ENCODE data around the gene AFF3.

AFF3 gene

GRCh38 chr2:100045000-100045399 is 97.4 kb downstream of the AFF3 start:
- Histone ChIP-seq H3K4me3 (ENCODE audit: low read depth, low read length) (no peak overlapping the region), H3K27ac (ENCODE audit: low read depth, low read length) (no peak overlapping the region), H3K79me2 (ENCODE audit: control insufficient read depth, insufficient read depth, low read length, unreplicated experiment) (no peaks in the 10 kb centered on the region), H3K27me3 (ENCODE audit: insufficient read depth, low read length) (0 out of 2 replicates have a peak, but pooled peaks cover 6% of the 10 kb centered on the region), H3K4me1 (ENCODE audit: control insufficient read depth, insufficient read depth, low read length, unreplicated experiment) (no peaks in the 10 kb centered on the region), H2AFZ (ENCODE audit: low read length, unreplicated experiment) (no peak overlapping the region), H3K36me3 (ENCODE audit: insufficient read depth, low read length) (no peaks in the 10 kb centered on the region)

GRCh38 chr2:100043891-100044255 is 98.5 kb downstream of the AFF3 start:
- H3K27me3 ChIP-seq (ENCODE audit: insufficient read depth, low read length), result 0 out of 2 replicates have a peak, but pooled peaks cover 6% of the 10 kb centered on the region
- no peak overlapping the region for H2AFZ ChIP-seq (ENCODE audit: low read length, unreplicated experiment)
- H3K79me2 ChIP-seq (ENCODE audit: control insufficient read depth, insufficient read depth, low read length, unreplicated experiment), result no peaks in the 10 kb centered on the region
- no peak overlapping the region for H3K4me3 ChIP-seq (ENCODE audit: low read depth, low read length)
- no peaks in the 10 kb centered on the region for H3K36me3 ChIP-seq (ENCODE audit: insufficient read depth, low read length)
- no peak overlapping the region for H3K27ac ChIP-seq (ENCODE audit: low read depth, low read length)
- no peaks in the 10 kb centered on the region for H3K4me1 ChIP-seq (ENCODE audit: control insufficient read depth, insufficient read depth, low read length, unreplicated experiment)

- H3K4me3 ChIP-seq (ENCODE audit: low read depth, low read length), result no peak overlapping the region
- H2AFZ ChIP-seq (ENCODE audit: low read length, unreplicated experiment), result no peak overlapping the region
- no peaks in the 10 kb centered on the region for H3K36me3 ChIP-seq (ENCODE audit: insufficient read depth, low read length)
- 0 out of 2 replicates have a peak, but pooled peaks cover 3% of the 10 kb centered on the region for H3K27me3 ChIP-seq (ENCODE audit: insufficient read depth, low read length)
- no peak overlapping the region for H3K27ac ChIP-seq (ENCODE audit: low read depth, low read length)
- H3K4me1 ChIP-seq (ENCODE audit: control insufficient read depth, insufficient read depth, low read length, unreplicated experiment), result no peaks in the 10 kb centered on the region
- no peaks in the 10 kb centered on the region for H3K79me2 ChIP-seq (ENCODE audit: control insufficient read depth, insufficient read depth, low read length, unreplicated experiment)
These were observed 99.1 kb downstream of the AFF3 start for GRCh38 chr2:100043081-100043890.

GRCh38 chr2:100042562-100042961 is 99.8 kb downstream of the AFF3 start:
- Histone ChIP-seq H3K4me1 (ENCODE audit: control insufficient read depth, insufficient read depth, low read length, unreplicated experiment) (no peaks in the 10 kb centered on the region), H3K79me2 (ENCODE audit: control insufficient read depth, insufficient read depth, low read length, unreplicated experiment) (no peaks in the 10 kb centered on the region), H3K27me3 (ENCODE audit: insufficient read depth, low read length) (no peaks in the 10 kb centered on the region), H3K4me3 (ENCODE audit: low read depth, low read length) (no peak overlapping the region), H3K36me3 (ENCODE audit: insufficient read depth, low read length) (no peaks in the 10 kb centered on the region), H3K27ac (ENCODE audit: low read depth, low read length) (no peak overlapping the region), H2AFZ (ENCODE audit: low read length, unreplicated experiment) (no peak overlapping the region)

GRCh38 chr2:100041946-100042345 is 100.4 kb downstream of the AFF3 start:
- no peaks in the 10 kb centered on the region for H3K36me3 ChIP-seq (ENCODE audit: insufficient read depth, low read length)
- no peak overlapping the region for H2AFZ ChIP-seq (ENCODE audit: low read length, unreplicated experiment)
- no peak overlapping the region for H3K27ac ChIP-seq (ENCODE audit: low read depth, low read length)
- no peaks in the 10 kb centered on the region for H3K27me3 ChIP-seq (ENCODE audit: insufficient read depth, low read length)
- no peaks in the 10 kb centered on the region for H3K79me2 ChIP-seq (ENCODE audit: control insufficient read depth, insufficient read depth, low read length, unreplicated experiment)
- H3K4me3 ChIP-seq (ENCODE audit: low read depth, low read length), result no peak overlapping the region
- H3K4me1 ChIP-seq (ENCODE audit: control insufficient read depth, insufficient read depth, low read length, unreplicated experiment), result no peaks in the 10 kb centered on the region

GRCh38 chr2:100041385-100041784 is 101.0 kb downstream of the AFF3 start:
- Histone ChIP-seq H3K27ac (ENCODE audit: low read depth, low read length) (no peak overlapping the region), H3K4me3 (ENCODE audit: low read depth, low read length) (no peak overlapping the region), H2AFZ (ENCODE audit: low read length, unreplicated experiment) (no peak overlapping the region), H3K27me3 (ENCODE audit: insufficient read depth, low read length) (no peaks in the 10 kb centered on the region), H3K79me2 (ENCODE audit: control insufficient read depth, insufficient read depth, low read length, unreplicated experiment) (no peaks in the 10 kb centered on the region), H3K4me1 (ENCODE audit: control insufficient read depth, insufficient read depth, low read length, unreplicated experiment) (no peaks in the 10 kb centered on the region), H3K36me3 (ENCODE audit: insufficient read depth, low read length) (no peaks in the 10 kb centered on the region)

GRCh38 chr2:100040906-100041305 is 101.5 kb downstream of the AFF3 start:
- no peaks in the 10 kb centered on the region for H3K79me2 ChIP-seq (ENCODE audit: control insufficient read depth, insufficient read depth, low read length, unreplicated experiment)
- H3K27ac ChIP-seq (ENCODE audit: low read depth, low read length), result no peak overlapping the region
- H3K4me3 ChIP-seq (ENCODE audit: low read depth, low read length), result no peak overlapping the region
- no peaks in the 10 kb centered on the region for H3K36me3 ChIP-seq (ENCODE audit: insufficient read depth, low read length)
- H3K27me3 ChIP-seq (ENCODE audit: insufficient read depth, low read length), result no peaks in the 10 kb centered on the region
- H2AFZ ChIP-seq (ENCODE audit: low read length, unreplicated experiment), result no peak overlapping the region
- H3K4me1 ChIP-seq (ENCODE audit: control insufficient read depth, insufficient read depth, low read length, unreplicated experiment), result no peaks in the 10 kb centered on the region

- Histone ChIP-seq H3K27ac (ENCODE audit: low read depth, low read length) (no peak overlapping the region), H3K4me3 (ENCODE audit: low read depth, low read length) (no peak overlapping the region), H2AFZ (ENCODE audit: low read length, unreplicated experiment) (no peak overlapping the region), H3K79me2 (ENCODE audit: control insufficient read depth, insufficient read depth, low read length, unreplicated experiment) (no peaks in the 10 kb centered on the region), H3K27me3 (ENCODE audit: insufficient read depth, low read length) (no peaks in the 10 kb centered on the region), H3K4me1 (ENCODE audit: control insufficient read depth, insufficient read depth, low read length, unreplicated experiment) (no peaks in the 10 kb centered on the region), H3K36me3 (ENCODE audit: insufficient read depth, low read length) (no peaks in the 10 kb centered on the region)
These were observed 103.0 kb downstream of the AFF3 start for GRCh38 chr2:100039291-100039980.

- H3K27ac ChIP-seq (ENCODE audit: low read depth, low read length), result no peak overlapping the region
- no peaks in the 10 kb centered on the region for H3K79me2 ChIP-seq (ENCODE audit: control insufficient read depth, insufficient read depth, low read length, unreplicated experiment)
- no peaks in the 10 kb centered on the region for H3K36me3 ChIP-seq (ENCODE audit: insufficient read depth, low read length)
- H3K4me3 ChIP-seq (ENCODE audit: low read depth, low read length), result no peak overlapping the region
- no peaks in the 10 kb centered on the region; the same call in 1 of the 2 replicates for H3K27me3 ChIP-seq (ENCODE audit: insufficient read depth, low read length)
- H2AFZ ChIP-seq (ENCODE audit: low read length, unreplicated experiment), result no peak overlapping the region
- no peaks in the 10 kb centered on the region for H3K4me1 ChIP-seq (ENCODE audit: control insufficient read depth, insufficient read depth, low read length, unreplicated experiment)
These were observed 104.4 kb downstream of the AFF3 start for GRCh38 chr2:100038011-100038410.

GRCh38 chr2:100036793-100037192 is 105.6 kb downstream of the AFF3 start:
- Histone ChIP-seq H3K27me3 (ENCODE audit: insufficient read depth, low read length) (no peaks in the 10 kb centered on the region; the same call in 1 of the 2 replicates), H3K27ac (ENCODE audit: low read depth, low read length) (no peak overlapping the region), H3K4me1 (ENCODE audit: control insufficient read depth, insufficient read depth, low read length, unreplicated experiment) (no peaks in the 10 kb centered on the region), H2AFZ (ENCODE audit: low read length, unreplicated experiment) (no peak overlapping the region), H3K4me3 (ENCODE audit: low read depth, low read length) (no peak overlapping the region), H3K36me3 (ENCODE audit: insufficient read depth, low read length) (no peaks in the 10 kb centered on the region), H3K79me2 (ENCODE audit: control insufficient read depth, insufficient read depth, low read length, unreplicated experiment) (no peaks in the 10 kb centered on the region)

- H3K4me3 ChIP-seq (ENCODE audit: low read depth, low read length), result no peak overlapping the region
- H3K27ac ChIP-seq (ENCODE audit: low read depth, low read length), result no peak overlapping the region
- no peaks in the 10 kb centered on the region for H3K36me3 ChIP-seq (ENCODE audit: insufficient read depth, low read length)
- H2AFZ ChIP-seq (ENCODE audit: low read length, unreplicated experiment), result no peak overlapping the region
- no peaks in the 10 kb centered on the region; the same call in 1 of the 2 replicates for H3K27me3 ChIP-seq (ENCODE audit: insufficient read depth, low read length)
- no peaks in the 10 kb centered on the region for H3K4me1 ChIP-seq (ENCODE audit: control insufficient read depth, insufficient read depth, low read length, unreplicated experiment)
- H3K79me2 ChIP-seq (ENCODE audit: control insufficient read depth, insufficient read depth, low read length, unreplicated experiment), result no peaks in the 10 kb centered on the region
These were observed 106.4 kb downstream of the AFF3 start for GRCh38 chr2:100036026-100036425.

All from ACC112 (cell line).